ENCODE measurements around the gene SLC16A1. TPM values are rescaled to one million over a fixed set of nuclear protein-coding genes. Genes with fewer than 3 reads are reported as not detected.

SLC16A1 gene
- total RNA-seq, 4 donors from 2014 or later: 27.9 to 46.5 (median 36.9) TPM

- peak; percentile 10 for ATAC-seq
- WGBS, 2 donors (ENCODE audit: low coverage in 1 of 2): 1 to 2% methylated on average over 9 to 11 of the region's 38 CpGs
- H3K36me3 ChIP-seq: peaks cover 0 to 9% of the 10 kb centered on the region in 2 donors
- H3K9me3 ChIP-seq: no peaks in the 10 kb centered on the region
- peaks cover 0 to 66% (median 10%) of the 10 kb centered on the region in 3 donors for H3K4me1 ChIP-seq
- H3K27me3 ChIP-seq: no peaks in the 10 kb centered on the region
- TF ChIP-seq POLR2AphosphoS5 (IDR thresholded peaks at IDR 0.05): no peak
- TF ChIP-seq, protein P1, sequence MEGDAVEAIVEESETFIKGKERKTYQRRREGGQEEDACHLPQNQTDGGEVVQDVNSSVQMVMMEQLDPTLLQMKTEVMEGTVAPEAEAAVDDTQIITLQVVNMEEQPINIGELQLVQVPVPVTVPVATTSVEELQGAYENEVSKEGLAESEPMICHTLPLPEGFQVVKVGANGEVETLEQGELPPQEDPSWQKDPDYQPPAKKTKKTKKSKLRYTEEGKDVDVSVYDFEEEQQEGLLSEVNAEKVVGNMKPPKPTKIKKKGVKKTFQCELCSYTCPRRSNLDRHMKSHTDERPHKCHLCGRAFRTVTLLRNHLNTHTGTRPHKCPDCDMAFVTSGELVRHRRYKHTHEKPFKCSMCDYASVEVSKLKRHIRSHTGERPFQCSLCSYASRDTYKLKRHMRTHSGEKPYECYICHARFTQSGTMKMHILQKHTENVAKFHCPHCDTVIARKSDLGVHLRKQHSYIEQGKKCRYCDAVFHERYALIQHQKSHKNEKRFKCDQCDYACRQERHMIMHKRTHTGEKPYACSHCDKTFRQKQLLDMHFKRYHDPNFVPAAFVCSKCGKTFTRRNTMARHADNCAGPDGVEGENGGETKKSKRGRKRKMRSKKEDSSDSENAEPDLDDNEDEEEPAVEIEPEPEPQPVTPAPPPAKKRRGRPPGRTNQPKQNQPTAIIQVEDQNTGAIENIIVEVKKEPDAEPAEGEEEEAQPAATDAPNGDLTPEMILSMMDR (IDR thresholded peaks at IDR 0.05): no peak
- no peak for TF ChIP-seq POLR2A (IDR thresholded peaks at IDR 0.05)
- TF ChIP-seq EP300 (IDR thresholded peaks at IDR 0.05): no peak
- H3K27ac ChIP-seq: peak overlapping the region; percentile 78 to 97 (median 93)
- H3K4me3 ChIP-seq: peak overlapping the region; percentile 62 to 70
Measured at GRCh38 chr1:112956544-112957132, 642 bp upstream of the SLC16A1 start.

DNA sequence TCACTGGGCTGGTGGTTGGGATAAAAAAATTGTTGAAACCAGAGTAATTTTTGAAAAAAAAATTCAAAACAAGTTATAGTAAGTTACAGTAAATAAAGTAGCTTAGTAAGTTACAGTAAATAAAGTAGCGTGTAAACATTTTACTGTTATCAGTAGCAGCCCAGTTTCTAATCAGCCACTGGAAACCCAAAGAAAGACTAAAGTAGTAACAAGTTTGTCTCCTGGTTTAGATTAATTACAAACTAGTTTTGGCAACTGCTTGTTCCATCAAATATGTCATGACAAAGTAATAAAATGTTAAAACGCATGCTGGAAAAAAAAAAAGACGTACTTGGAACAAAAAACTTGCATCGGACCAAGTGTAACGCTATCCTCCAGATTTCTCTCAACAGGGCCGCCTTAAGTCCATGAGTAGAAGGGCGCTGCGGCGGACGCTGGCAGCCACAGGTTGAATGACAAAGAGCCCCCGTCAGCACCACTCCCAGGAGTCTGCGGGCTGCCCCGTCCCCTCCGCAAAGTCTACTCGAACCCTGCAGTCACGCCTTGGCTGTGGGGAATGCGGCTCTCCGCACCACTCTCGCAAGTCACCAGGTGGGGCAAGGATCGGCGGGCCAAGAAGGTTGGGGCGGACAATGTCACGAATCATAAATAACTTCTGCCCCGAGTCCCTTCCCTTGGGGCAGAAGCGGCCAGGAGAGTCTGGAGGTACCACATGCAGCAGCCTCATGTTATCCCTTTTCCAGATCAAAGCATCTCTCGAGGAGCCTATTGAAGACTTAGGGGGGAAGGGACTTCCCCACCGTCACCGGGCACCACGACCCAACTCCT is 837 bp downstream of the SLC16A1 start:
- Histone ChIP-seq H3K9me3 (no peaks in the 10 kb centered on the region), H3K27me3 (no peaks in the 10 kb centered on the region), H3K36me3 (no peaks in the 10 kb centered on the region), H3K4me3 (peak overlapping the region; percentile 62 to 70), H3K27ac (peak overlapping the region; percentile 78 to 97 (median 93)), H3K4me1 (peaks cover 0 to 61% (median 10%) of the 10 kb centered on the region in 3 donors)
- TF ChIP-seq EP300 (IDR thresholded peaks at IDR 0.05) (no peak), POLR2A (IDR thresholded peaks at IDR 0.05) (no peak), POLR2AphosphoS5 (IDR thresholded peaks at IDR 0.05) (no peak)
- TF ChIP-seq, protein P1 (IDR thresholded peaks at IDR 0.05): peak in 2 of 4 experiments; percentile 12 to 15
- 2 to 5% methylated on average over 11 to 20 of the region's 29 CpGs for WGBS, 2 donors (ENCODE audit: low coverage in 1 of 2)
- peak; percentile 2 for ATAC-seq

- TF ChIP-seq, protein P1 (IDR thresholded peaks at IDR 0.05): no peak
- TF ChIP-seq EP300 (IDR thresholded peaks at IDR 0.05): no peak
- TF ChIP-seq POLR2A (IDR thresholded peaks at IDR 0.05): no peak
- no peak for TF ChIP-seq POLR2AphosphoS5 (IDR thresholded peaks at IDR 0.05)
- WGBS, 2 donors (ENCODE audit: low coverage in 1 of 2): 30 to 48% methylated on average over 4 of the region's 4 CpGs
- Histone ChIP-seq H3K36me3 (no peaks in the 10 kb centered on the region), H3K27me3 (no peaks in the 10 kb centered on the region), H3K27ac (peak overlapping the region; percentile 78 to 97 (median 93)), H3K4me1 (peaks cover 0 to 51% (median 10%) of the 10 kb centered on the region in 3 donors), H3K4me3 (peak overlapping the region in 1 of 2 donors; percentile 70), H3K9me3 (no peaks in the 10 kb centered on the region)
- ATAC-seq: no peak
Measured at GRCh38 chr1:112954017-112954650, 1.9 kb downstream of the SLC16A1 start.

DNA sequence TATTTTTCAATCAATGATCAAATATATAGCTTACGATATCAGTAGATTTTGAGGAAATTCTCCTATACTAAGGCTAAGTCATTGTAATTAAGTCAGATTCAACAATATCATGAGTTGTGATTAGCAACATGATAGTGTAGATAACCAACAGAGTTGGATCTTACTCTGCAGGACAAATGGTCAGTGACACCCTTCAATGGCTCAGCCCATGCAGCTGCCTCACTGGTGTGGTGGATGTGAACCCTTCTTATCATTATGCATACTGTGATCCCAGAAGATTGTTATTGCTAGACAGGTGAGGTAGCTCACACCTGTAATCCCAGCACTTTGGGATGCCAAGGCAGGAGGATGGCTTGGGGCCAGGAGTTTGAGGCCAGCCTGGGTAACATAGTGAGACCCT is 5.6 kb downstream of the SLC16A1 start:
- no peak overlapping the region for H3K4me3 ChIP-seq
- H3K36me3 ChIP-seq: no peaks in the 10 kb centered on the region
- WGBS, 2 donors (ENCODE audit: low coverage in 1 of 2): 90 to 100% methylated on average over 1 of the region's 1 CpG
- H3K27me3 ChIP-seq: no peaks in the 10 kb centered on the region
- TF ChIP-seq POLR2A (IDR thresholded peaks at IDR 0.05): no peak
- TF ChIP-seq POLR2AphosphoS5 (IDR thresholded peaks at IDR 0.05): no peak
- no peak for TF ChIP-seq EP300 (IDR thresholded peaks at IDR 0.05)
- TF ChIP-seq, protein P1 (IDR thresholded peaks at IDR 0.05): no peak
- no peaks in the 10 kb centered on the region for H3K9me3 ChIP-seq
- no peak for ATAC-seq
- peaks cover 0 to 30% (median 6%) of the 10 kb centered on the region in 3 donors for H3K4me1 ChIP-seq
- H3K27ac ChIP-seq: no peak overlapping the region

All from gastroesophageal sphincter (tissue), 4 donors.